Fibroblast of pulmonary artery (primary cell): ENCODE results near the gene NEK9.
A peak's percentile ranks its signal among the peaks of the same experiment; 100 is the strongest.

Experiments used
- DNase-seq: peaks from one replicate; pipeline ENCODE4 v3.0.0-alpha.2; 2010; ENCODE audit warnings: low read depth
- H3K4me3 ChIP-seq: replicated peaks from 2 replicates; pipeline ENCODE4 v1.5.1; 2011; ENCODE audit warnings: low read depth, mild to moderate bottlenecking, control low read depth, low read length, moderate library complexity
- CTCF ChIP-seq: IDR thresholded peaks from 2 replicates; pipeline ENCODE4 v1.5.1; 2011; ENCODE audit warnings: mild to moderate bottlenecking, control low read depth, low read length, inconsistent platforms; ENCODE audit errors: missing control alignments

NEK9 gene

GRCh38 chr14:75167325-75167724 is 40.5 kb upstream of the NEK9 start:
- TF ChIP-seq CTCF = no peak
- H3K4me3 ChIP-seq = no peak overlapping the region
- no peak for DNase-seq

- H3K4me3 ChIP-seq = peak overlapping the region; percentile 21
- DNase-seq = peak; percentile 82
- TF ChIP-seq CTCF = no peak
These were observed 38.9 kb upstream of the NEK9 start for GRCh38 chr14:75165586-75166391.

- no peak for DNase-seq
- no peak for TF ChIP-seq CTCF
- H3K4me3 ChIP-seq = no peak overlapping the region
These were observed 38.0 kb upstream of the NEK9 start for GRCh38 chr14:75164809-75165208.

- TF ChIP-seq CTCF = no peak
- H3K4me3 ChIP-seq = no peak overlapping the region
- DNase-seq = no peak
These were observed 36.8 kb upstream of the NEK9 start for GRCh38 chr14:75163677-75164076.

GRCh38 chr14:75162631-75163030 is 35.8 kb upstream of the NEK9 start:
- DNase-seq = no peak
- H3K4me3 ChIP-seq = no peak overlapping the region

GRCh38 chr14:75158843-75159614 is 32.2 kb upstream of the NEK9 start:
- TF ChIP-seq CTCF = no peak
- DNase-seq = no peak
- no peak overlapping the region for H3K4me3 ChIP-seq

More at GRCh38 chr14:75162631-75163030, 35.8 kb upstream of the NEK9 start:
- TF ChIP-seq CTCF = no peak
